ENCODE data around the gene PRKG2. TPM values are rescaled to one million over a fixed set of nuclear protein-coding genes. Genes with fewer than 3 reads are reported as not detected.

Gene PRKG2
- total and polyA plus RNA-seq, 4 donors, result 3.3 to 7.2 (median 4.2) TPM

DNA sequence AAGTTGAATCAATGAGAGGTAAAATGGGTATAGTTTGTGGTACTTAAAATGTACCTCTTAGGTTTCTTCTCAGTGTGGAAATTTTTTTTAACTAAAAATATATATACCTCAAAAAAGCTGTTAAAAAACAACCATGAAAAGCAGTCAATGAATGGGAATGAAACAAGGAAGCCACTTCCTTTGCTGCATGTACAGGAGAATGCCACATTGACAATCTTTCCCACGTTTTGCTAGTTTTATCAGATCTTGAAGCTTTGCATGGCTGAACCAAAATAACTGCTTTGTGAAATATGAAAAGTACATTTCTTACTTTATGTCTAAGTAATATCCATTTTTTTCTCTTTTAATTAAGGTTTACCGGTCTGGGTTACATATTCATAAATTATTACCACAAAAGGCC lies 71.8 kb downstream of the PRKG2 start:
- no peaks in the 10 kb centered on the region for H3K9me3 ChIP-seq (ENCODE audit: control insufficient read depth, insufficient read depth, low read length)
- no peak for DNase-seq (ENCODE audit: low read depth in 4 of 6, low spot score in 6 of 6)
- H3K4me3 ChIP-seq (ENCODE audit: low read depth, low read length), result no peak overlapping the region
- H3K27ac ChIP-seq (ENCODE audit: low read depth, low read length), result no peak overlapping the region
- no peaks in the 10 kb centered on the region for H3K36me3 ChIP-seq (ENCODE audit: control insufficient read depth, insufficient read depth, low read length)
- no peaks in the 10 kb centered on the region for H3K4me1 ChIP-seq (ENCODE audit: control insufficient read depth, insufficient read depth, low read length)
- no CpG with 5 or more reads among the region's 2 CpGs for WGBS (ENCODE audit: insufficient coverage)
- no peaks in the 10 kb centered on the region for H3K27me3 ChIP-seq (ENCODE audit: control insufficient read depth, insufficient read depth, low read length)

DNA sequence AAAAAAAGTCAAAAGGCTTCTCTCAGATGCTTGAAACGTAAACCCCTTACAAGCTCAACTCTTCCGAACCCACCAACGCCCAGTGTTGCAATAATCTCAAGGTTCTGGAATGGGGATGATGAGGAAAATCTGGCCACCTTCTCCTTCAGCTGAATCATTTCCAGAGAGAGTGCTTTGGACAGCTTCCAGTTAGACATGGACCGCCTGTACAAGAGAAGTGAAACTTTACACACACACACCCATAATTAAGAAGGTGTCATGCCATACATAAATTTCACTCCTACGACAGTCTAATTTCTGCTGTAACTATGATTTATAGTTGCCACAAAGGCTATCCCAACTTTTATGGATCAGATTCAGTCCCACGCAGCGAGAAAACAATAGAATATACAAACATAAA lies 72.3 kb downstream of the PRKG2 start:
- Histone ChIP-seq H3K9me3 (ENCODE audit: control insufficient read depth, insufficient read depth, low read length) (no peaks in the 10 kb centered on the region), H3K27me3 (ENCODE audit: control insufficient read depth, insufficient read depth, low read length) (no peaks in the 10 kb centered on the region), H3K27ac (ENCODE audit: low read depth, low read length) (no peak overlapping the region), H3K4me3 (ENCODE audit: low read depth, low read length) (no peak overlapping the region), H3K36me3 (ENCODE audit: control insufficient read depth, insufficient read depth, low read length) (no peaks in the 10 kb centered on the region), H3K4me1 (ENCODE audit: control insufficient read depth, insufficient read depth, low read length) (no peaks in the 10 kb centered on the region)
- DNase-seq (ENCODE audit: low read depth in 4 of 6, low spot score in 6 of 6), result no peak
- 83% methylated on average over 2 of the region's 7 CpGs for WGBS (ENCODE audit: insufficient coverage)

DNA sequence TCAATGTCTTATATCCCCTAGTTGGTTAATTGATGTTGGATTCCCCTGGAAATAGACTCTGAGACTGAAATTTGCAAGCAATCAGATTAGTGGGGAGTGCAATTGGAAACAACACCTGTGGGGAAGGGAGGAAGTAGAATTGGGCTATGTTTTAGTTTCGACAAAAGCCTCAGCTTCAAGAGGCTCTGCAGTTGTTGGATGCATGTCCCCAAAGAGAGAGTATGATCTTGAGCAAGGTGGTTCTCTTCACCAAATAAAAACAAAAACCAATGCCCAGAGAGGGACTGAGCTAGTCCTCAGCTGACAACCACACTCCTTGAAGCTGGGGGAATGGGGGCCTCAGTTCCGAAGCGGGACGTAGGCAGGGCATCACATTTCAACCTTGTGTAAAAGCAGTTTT lies 77.1 kb downstream of the PRKG2 start:
- H3K9me3 ChIP-seq (ENCODE audit: control insufficient read depth, insufficient read depth, low read length), result no peaks in the 10 kb centered on the region
- no peak overlapping the region for H3K27ac ChIP-seq (ENCODE audit: low read depth, low read length)
- no peaks in the 10 kb centered on the region for H3K36me3 ChIP-seq (ENCODE audit: control insufficient read depth, insufficient read depth, low read length)
- H3K4me1 ChIP-seq (ENCODE audit: control insufficient read depth, insufficient read depth, low read length), result no peaks in the 10 kb centered on the region
- no peak overlapping the region for H3K4me3 ChIP-seq (ENCODE audit: low read depth, low read length)
- 92% methylated on average over 3 of the region's 4 CpGs for WGBS (ENCODE audit: insufficient coverage)
- no peak for DNase-seq (ENCODE audit: low read depth in 4 of 6, low spot score in 6 of 6)
- H3K27me3 ChIP-seq (ENCODE audit: control insufficient read depth, insufficient read depth, low read length), result no peaks in the 10 kb centered on the region

DNA sequence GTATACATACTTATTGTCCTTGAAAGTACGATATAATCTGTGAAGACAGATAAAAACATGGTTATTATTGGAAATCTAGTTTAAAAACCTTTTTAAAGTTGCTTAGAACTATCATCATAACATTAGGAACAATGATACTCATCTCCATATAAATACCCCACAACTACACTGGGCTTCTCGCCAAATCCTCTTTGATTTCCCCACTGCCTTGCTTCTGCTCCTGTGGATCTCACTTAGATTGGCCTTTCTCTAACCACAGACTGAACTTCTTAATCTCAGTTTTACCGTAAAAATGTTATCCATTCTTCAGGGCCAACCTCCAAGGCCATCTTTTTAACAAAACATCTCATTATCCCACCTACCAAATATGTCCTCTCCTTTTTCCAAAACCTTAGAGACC lies 77.6 kb downstream of the PRKG2 start:
- 70% methylated on average over 2 of the region's 3 CpGs for WGBS (ENCODE audit: insufficient coverage)
- Histone ChIP-seq H3K4me1 (ENCODE audit: control insufficient read depth, insufficient read depth, low read length) (no peaks in the 10 kb centered on the region), H3K4me3 (ENCODE audit: low read depth, low read length) (no peak overlapping the region), H3K27ac (ENCODE audit: low read depth, low read length) (no peak overlapping the region), H3K27me3 (ENCODE audit: control insufficient read depth, insufficient read depth, low read length) (no peaks in the 10 kb centered on the region), H3K9me3 (ENCODE audit: control insufficient read depth, insufficient read depth, low read length) (no peaks in the 10 kb centered on the region), H3K36me3 (ENCODE audit: control insufficient read depth, insufficient read depth, low read length) (no peaks in the 10 kb centered on the region)
- no peak for DNase-seq (ENCODE audit: low read depth in 4 of 6, low spot score in 6 of 6)

DNA sequence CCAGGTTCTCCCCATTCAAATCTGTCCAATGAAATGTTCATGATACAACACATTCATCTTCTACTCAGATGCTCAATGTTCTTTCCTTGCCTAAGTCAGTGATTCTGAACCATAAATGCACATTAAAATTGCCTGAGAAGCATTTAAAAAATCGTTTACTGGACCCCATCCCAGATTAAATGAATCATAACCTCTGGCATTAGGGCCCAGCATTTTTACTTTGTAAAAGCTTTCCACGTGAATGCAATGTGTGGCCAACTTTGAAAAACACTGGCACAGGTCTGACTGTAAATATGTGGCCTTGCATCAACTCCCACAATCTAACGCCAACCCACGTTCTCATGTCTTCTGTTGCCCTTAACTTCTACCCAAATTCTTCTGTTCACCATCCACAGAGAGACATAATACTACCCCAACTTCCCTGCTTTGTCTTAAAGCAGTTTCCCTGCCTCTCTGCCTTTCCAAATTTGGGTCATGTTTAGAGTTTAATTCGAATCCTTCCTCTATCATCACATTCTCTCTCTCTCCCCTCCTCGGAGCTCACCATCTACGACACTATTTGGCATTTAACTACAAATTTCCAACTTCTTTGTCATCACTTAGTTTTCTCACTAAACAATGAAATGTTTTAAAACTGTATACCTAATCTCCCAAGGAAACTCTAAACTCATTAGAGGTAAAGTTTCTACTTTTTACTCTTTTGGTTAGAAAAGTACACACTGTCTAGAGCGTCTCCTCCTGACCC lies 78.7 kb downstream of the PRKG2 start:
- Histone ChIP-seq H3K27me3 (ENCODE audit: control insufficient read depth, insufficient read depth, low read length) (no peaks in the 10 kb centered on the region), H3K4me1 (ENCODE audit: control insufficient read depth, insufficient read depth, low read length) (no peaks in the 10 kb centered on the region), H3K27ac (ENCODE audit: low read depth, low read length) (no peak overlapping the region), H3K36me3 (ENCODE audit: control insufficient read depth, insufficient read depth, low read length) (no peaks in the 10 kb centered on the region), H3K4me3 (ENCODE audit: low read depth, low read length) (no peak overlapping the region), H3K9me3 (ENCODE audit: control insufficient read depth, insufficient read depth, low read length) (no peaks in the 10 kb centered on the region)
- no peak for DNase-seq (ENCODE audit: low read depth in 4 of 6, low spot score in 6 of 6)
- WGBS (ENCODE audit: insufficient coverage), result 93% methylated on average over 5 of the region's 8 CpGs

DNA sequence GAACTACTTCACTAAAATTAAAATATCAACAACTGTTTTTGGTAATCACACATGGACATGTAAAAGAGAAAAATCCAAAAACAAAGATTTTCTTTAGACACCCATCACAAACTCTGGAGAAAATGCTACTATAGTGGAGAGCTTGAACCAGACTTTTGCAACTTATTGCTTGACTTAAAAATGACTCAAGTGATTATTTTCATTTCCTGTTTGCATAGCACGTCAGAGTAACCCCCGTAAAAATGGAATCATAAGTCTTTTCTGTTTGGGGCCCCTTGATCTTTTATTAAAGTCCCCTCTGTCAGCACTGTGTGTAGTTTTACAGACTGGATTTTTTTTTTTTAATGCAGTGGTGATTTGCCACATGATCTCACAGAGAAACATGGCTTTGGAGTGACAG lies 79.5 kb downstream of the PRKG2 start:
- no peaks in the 10 kb centered on the region for H3K36me3 ChIP-seq (ENCODE audit: control insufficient read depth, insufficient read depth, low read length)
- no CpG with 5 or more reads among the region's 2 CpGs for whole genome bisulfite sequencing (ENCODE audit: insufficient coverage)
- no peaks in the 10 kb centered on the region for H3K4me1 ChIP-seq (ENCODE audit: control insufficient read depth, insufficient read depth, low read length)
- no peak for DNase-seq (ENCODE audit: low read depth in 4 of 6, low spot score in 6 of 6)
- H3K27me3 ChIP-seq (ENCODE audit: control insufficient read depth, insufficient read depth, low read length), result no peaks in the 10 kb centered on the region
- H3K27ac ChIP-seq (ENCODE audit: low read depth, low read length), result no peak overlapping the region
- H3K4me3 ChIP-seq (ENCODE audit: low read depth, low read length), result no peak overlapping the region
- H3K9me3 ChIP-seq (ENCODE audit: control insufficient read depth, insufficient read depth, low read length), result no peaks in the 10 kb centered on the region

DNA sequence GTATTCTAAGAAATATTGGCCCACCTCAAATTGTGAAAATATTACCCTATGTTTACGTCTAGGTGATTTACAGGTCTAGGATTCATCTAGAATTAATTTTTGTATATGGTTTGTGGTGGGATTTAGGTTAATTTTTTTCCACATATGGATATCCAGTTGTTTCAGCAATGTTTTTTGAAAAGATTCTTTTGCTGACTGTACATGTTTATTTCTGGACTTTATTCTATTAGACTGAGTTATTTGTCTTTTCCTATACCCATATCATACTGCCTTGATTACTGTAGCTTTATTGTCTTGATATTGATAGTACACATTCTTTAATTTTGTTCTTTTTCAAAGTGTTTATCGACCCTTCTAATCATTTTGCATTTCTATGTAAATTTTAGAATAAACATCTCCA lies 83.5 kb downstream of the PRKG2 start:
- H3K4me3 ChIP-seq (ENCODE audit: low read depth, low read length), result no peak overlapping the region
- no CpG with 5 or more reads among the region's 2 CpGs for WGBS (ENCODE audit: insufficient coverage)
- H3K9me3 ChIP-seq (ENCODE audit: control insufficient read depth, insufficient read depth, low read length), result no peaks in the 10 kb centered on the region
- no peak overlapping the region for H3K27ac ChIP-seq (ENCODE audit: low read depth, low read length)
- no peaks in the 10 kb centered on the region for H3K4me1 ChIP-seq (ENCODE audit: control insufficient read depth, insufficient read depth, low read length)
- no peak for DNase-seq (ENCODE audit: low read depth in 4 of 6, low spot score in 6 of 6)
- no peaks in the 10 kb centered on the region for H3K27me3 ChIP-seq (ENCODE audit: control insufficient read depth, insufficient read depth, low read length)
- H3K36me3 ChIP-seq (ENCODE audit: control insufficient read depth, insufficient read depth, low read length), result no peaks in the 10 kb centered on the region

DNA sequence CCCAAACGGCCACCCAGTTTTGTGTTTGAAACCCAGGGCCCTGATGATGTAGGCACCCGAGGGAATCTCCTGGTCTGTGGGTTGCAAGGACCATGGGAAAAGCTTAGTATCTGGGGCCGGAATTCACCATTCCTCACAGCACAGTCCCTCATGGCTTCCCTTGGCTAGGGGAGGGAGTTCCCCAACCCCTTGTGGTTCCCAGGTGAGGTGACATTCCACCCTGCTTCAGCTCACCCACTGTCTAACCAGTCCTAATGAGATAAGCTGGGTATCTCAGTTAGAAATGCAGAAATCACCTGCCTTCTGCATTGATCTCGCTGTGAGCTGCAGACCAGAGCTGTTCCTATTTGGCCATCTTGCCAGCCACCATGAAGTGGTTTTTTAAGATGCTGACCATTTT lies 84.0 kb downstream of the PRKG2 start:
- no peaks in the 10 kb centered on the region for H3K4me1 ChIP-seq (ENCODE audit: control insufficient read depth, insufficient read depth, low read length)
- WGBS (ENCODE audit: insufficient coverage), result 100% methylated on average over 2 of the region's 4 CpGs

DNA sequence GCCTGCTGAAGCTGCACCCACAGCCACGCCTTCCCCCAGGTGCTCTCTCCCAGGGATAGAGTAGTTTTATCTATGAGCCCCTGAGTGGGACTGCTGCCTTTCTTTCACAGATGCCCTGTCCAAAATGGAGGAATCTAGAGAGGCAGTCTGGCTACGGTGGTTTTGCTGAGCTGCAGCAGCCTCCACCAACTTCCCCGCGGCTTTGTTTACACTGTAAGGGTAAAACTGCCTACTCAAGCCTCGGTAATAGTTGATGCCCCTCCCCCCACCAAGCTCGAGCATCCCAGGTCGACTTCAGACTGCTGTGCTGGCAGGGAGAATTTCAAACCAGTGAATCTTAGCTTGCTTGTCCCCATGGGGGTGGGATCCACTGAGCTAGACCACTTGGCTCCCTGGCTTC lies 84.5 kb downstream of the PRKG2 start:
- H3K9me3 ChIP-seq (ENCODE audit: control insufficient read depth, insufficient read depth, low read length), result no peaks in the 10 kb centered on the region
- WGBS (ENCODE audit: insufficient coverage), result 66% methylated on average over 6 of the region's 7 CpGs
- H3K4me3 ChIP-seq (ENCODE audit: low read depth, low read length), result no peak overlapping the region
- no peaks in the 10 kb centered on the region for H3K4me1 ChIP-seq (ENCODE audit: control insufficient read depth, insufficient read depth, low read length)
- H3K27ac ChIP-seq (ENCODE audit: low read depth, low read length), result no peak overlapping the region
- no peaks in the 10 kb centered on the region for H3K27me3 ChIP-seq (ENCODE audit: control insufficient read depth, insufficient read depth, low read length)
- no peaks in the 10 kb centered on the region for H3K36me3 ChIP-seq (ENCODE audit: control insufficient read depth, insufficient read depth, low read length)
- DNase-seq (ENCODE audit: low read depth in 4 of 6, low spot score in 6 of 6), result no peak

More for the DNA sequence above, 84.0 kb downstream of the PRKG2 start:
- Histone ChIP-seq H3K9me3 (ENCODE audit: control insufficient read depth, insufficient read depth, low read length) (no peaks in the 10 kb centered on the region), H3K36me3 (ENCODE audit: control insufficient read depth, insufficient read depth, low read length) (no peaks in the 10 kb centered on the region), H3K27me3 (ENCODE audit: control insufficient read depth, insufficient read depth, low read length) (no peaks in the 10 kb centered on the region), H3K27ac (ENCODE audit: low read depth, low read length) (no peak overlapping the region), H3K4me3 (ENCODE audit: low read depth, low read length) (no peak overlapping the region)
- no peak for DNase-seq (ENCODE audit: low read depth in 4 of 6, low spot score in 6 of 6)

DNA sequence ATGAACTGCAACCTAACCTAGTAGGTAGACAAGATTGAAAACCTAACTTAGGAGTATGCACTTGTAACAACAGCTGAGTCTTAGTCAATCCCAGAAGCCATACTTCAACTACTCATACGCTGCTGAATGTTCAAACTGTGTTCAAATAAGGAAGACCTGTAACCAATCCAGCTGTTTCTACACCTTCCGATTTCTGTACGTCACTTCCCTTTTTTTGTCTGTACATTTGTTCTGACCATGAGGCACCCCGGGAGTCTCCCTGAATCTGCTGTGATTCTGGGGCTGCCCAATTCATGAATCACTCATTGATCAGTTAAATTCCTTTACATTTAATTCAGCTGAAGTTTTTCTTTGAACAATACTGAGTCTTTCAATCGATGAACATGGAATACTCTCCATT lies 95.0 kb downstream of the PRKG2 start:
- H3K9me3 ChIP-seq (ENCODE audit: control insufficient read depth, insufficient read depth, low read length), result no peaks in the 10 kb centered on the region
- H3K27me3 ChIP-seq (ENCODE audit: control insufficient read depth, insufficient read depth, low read length), result no peaks in the 10 kb centered on the region
- H3K36me3 ChIP-seq (ENCODE audit: control insufficient read depth, insufficient read depth, low read length), result no peaks in the 10 kb centered on the region
- H3K4me3 ChIP-seq (ENCODE audit: low read depth, low read length), result no peak overlapping the region
- H3K4me1 ChIP-seq (ENCODE audit: control insufficient read depth, insufficient read depth, low read length), result no peaks in the 10 kb centered on the region
- 88% methylated on average over 2 of the region's 5 CpGs for WGBS (ENCODE audit: insufficient coverage)
- no peak for DNase-seq (ENCODE audit: low read depth in 4 of 6, low spot score in 6 of 6)
- no peak overlapping the region for H3K27ac ChIP-seq (ENCODE audit: low read depth, low read length)
